H1 (cell line): ENCODE data around the gene JMJD1C. TPM values are rescaled to one million over a fixed set of nuclear protein-coding genes. Genes with fewer than 3 reads are reported as not detected.

Experiments used
- EGR1 ChIP-seq: IDR thresholded peaks from 2 replicates; pipeline ENCODE4 v1.6.1; 2011; ENCODE audit warnings: low read depth, low read length, borderline replicate concordance
- EP300 ChIP-seq, 2 experiments: IDR thresholded peaks; 1 replicate in 1 of 2; 2 replicates in 1 of 2; pipeline ENCODE4 v1.6.1; 2011 to 2012; ENCODE audit warnings: low read depth in 2 of 2, low read length in 2 of 2, mild to moderate bottlenecking in 2 of 2, borderline replicate concordance in 1 of 2, inconsistent platforms in 1 of 2, moderate library complexity in 1 of 2
- HDAC2 ChIP-seq, 2 experiments: fragments of 300-600 bp in 1 of 2; sonication (generic) in 1 of 2; IDR thresholded peaks; 2 replicates each; pipeline ENCODE4 v1.6.1; 2011 to 2012; ENCODE audit warnings: low read depth in 2 of 2, low read length in 2 of 2, mild to moderate bottlenecking in 2 of 2, moderate library complexity in 2 of 2, borderline replicate concordance in 1 of 2, inconsistent platforms in 1 of 2
- HDAC6 ChIP-seq: IDR thresholded peaks from one replicate; pipeline ENCODE4 v1.7.1; 2012; ENCODE audit warnings: low read depth, mild to moderate bottlenecking, inconsistent platforms, low read length, moderate library complexity
- JUND ChIP-seq: IDR thresholded peaks from 2 replicates; pipeline ENCODE4 v1.6.1; 2011; ENCODE audit warnings: mild to moderate bottlenecking, improper control_type of control experiment, low read length
- KDM5A ChIP-seq: fragments of 200-600 bp; IDR thresholded peaks from 2 replicates; pipeline ENCODE4 v1.7.1; 2012; ENCODE audit warnings: mild to moderate bottlenecking, low read length, inconsistent platforms, mixed read lengths
- polyA plus RNA-seq, 7 experiments: library from polyadenylated mRNA; depleted of rRNA in 3 of 7; stranded (reverse) in 5 of 7; unstranded in 2 of 7; fragments of >200 nt in 5 of 7; fragments of 200-250 nt in 2 of 7; gene quantifications; 1 replicate in 5 of 7; 2 replicates in 1 of 7; 4 replicates in 1 of 7; pipeline versions ENCODE4 v1.2.1 to v1.2.3, GENCODE V29; 2011 to 2013; ENCODE audit warnings: missing spikeins in 2 of 7, mixed read lengths in 2 of 7
- total RNA-seq: library from RNA; stranded (reverse); fragmentation: NEBNext Ultra II Directional; extraction: Animal tissue kit (Norgen Biotek cat#: 25700); gene quantifications from 2 replicates; pipeline ENCODE4 v1.2.1, GENCODE V29; 2021

JMJD1C gene
- total and polyA plus RNA-seq, 2 of the 8 experiments (the other 6 are each of a cell fraction or from before 2014, with no cell fraction given) = 54.5 to 210 TPM

- TF ChIP-seq KDM5A = no peak
- TF ChIP-seq HDAC6 = no peak
- no peak for TF ChIP-seq HDAC2 (IDR thresholded peaks at IDR 0.05; ENCODE audit: borderline replicate concordance in 1 of 2, low read depth in 2 of 2, low read length in 2 of 2)
- TF ChIP-seq EP300 (IDR thresholded peaks at IDR 0.05; ENCODE audit: borderline replicate concordance in 1 of 2, low read depth in 2 of 2, low read length in 2 of 2) = no peak
- no peak for TF ChIP-seq EGR1
- TF ChIP-seq JUND = no peak
Observed at GRCh38 chr10:63217120-63217605, 248.6 kb downstream of the JMJD1C start (continued).
